ENCODE results near the gene SLC26A9. TPM values are rescaled to one million over a fixed set of nuclear protein-coding genes. Genes with fewer than 3 reads are reported as not detected.

SLC26A9 gene
- total RNA-seq, 1 donor: not detected

- no peak for DNase-seq (ENCODE audit: low read depth)
- TF ChIP-seq, protein P1, sequence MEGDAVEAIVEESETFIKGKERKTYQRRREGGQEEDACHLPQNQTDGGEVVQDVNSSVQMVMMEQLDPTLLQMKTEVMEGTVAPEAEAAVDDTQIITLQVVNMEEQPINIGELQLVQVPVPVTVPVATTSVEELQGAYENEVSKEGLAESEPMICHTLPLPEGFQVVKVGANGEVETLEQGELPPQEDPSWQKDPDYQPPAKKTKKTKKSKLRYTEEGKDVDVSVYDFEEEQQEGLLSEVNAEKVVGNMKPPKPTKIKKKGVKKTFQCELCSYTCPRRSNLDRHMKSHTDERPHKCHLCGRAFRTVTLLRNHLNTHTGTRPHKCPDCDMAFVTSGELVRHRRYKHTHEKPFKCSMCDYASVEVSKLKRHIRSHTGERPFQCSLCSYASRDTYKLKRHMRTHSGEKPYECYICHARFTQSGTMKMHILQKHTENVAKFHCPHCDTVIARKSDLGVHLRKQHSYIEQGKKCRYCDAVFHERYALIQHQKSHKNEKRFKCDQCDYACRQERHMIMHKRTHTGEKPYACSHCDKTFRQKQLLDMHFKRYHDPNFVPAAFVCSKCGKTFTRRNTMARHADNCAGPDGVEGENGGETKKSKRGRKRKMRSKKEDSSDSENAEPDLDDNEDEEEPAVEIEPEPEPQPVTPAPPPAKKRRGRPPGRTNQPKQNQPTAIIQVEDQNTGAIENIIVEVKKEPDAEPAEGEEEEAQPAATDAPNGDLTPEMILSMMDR (IDR thresholded peaks at IDR 0.05; ENCODE audit: insufficient read depth, low read depth, low read length): no peak
- H3K4me3 ChIP-seq (ENCODE audit: low read depth, low read length): no peak overlapping the region
These were observed 16.5 kb upstream of the SLC26A9 start for GRCh38 chr1:205959789-205960188.

GRCh38 chr1:205955499-205955898 is 12.2 kb upstream of the SLC26A9 start:
- DNase-seq (ENCODE audit: low read depth): no peak
- TF ChIP-seq, protein P1 (IDR thresholded peaks at IDR 0.05; ENCODE audit: insufficient read depth, low read depth, low read length): no peak
- H3K4me3 ChIP-seq (ENCODE audit: low read depth, low read length): no peak overlapping the region

DNA sequence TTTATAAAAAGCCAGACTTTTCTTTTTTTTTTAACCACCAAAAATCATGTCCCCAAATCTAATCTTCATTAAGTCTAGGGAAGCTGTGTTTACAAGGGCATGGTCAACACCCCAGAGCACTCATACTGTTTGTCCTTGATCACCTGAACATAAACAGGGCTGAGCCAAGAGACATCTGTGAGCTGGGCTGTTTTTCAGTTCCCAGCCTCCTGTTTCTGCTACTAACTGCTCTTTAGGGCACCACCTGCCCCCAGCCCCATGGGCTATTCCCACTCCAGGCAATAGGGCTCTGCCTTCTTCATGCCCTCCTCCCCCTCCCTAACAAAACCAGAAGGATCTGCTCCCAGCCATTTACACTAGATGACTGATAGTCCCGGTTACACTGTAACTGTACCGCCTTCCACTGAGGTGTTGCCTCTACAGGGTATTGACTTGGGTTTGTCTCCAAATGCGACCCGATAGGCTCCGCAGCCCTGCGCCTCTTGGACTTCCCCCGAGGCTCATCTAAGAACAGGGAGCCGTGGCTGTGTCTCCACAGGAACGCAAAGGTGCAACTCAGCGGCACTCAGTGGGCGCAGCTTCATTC is 11.7 kb upstream of the SLC26A9 start:
- no peak overlapping the region for H3K4me3 ChIP-seq (ENCODE audit: low read depth, low read length)
- no peak for DNase-seq (ENCODE audit: low read depth)
- TF ChIP-seq, protein P1 (IDR thresholded peaks at IDR 0.05; ENCODE audit: insufficient read depth, low read depth, low read length): no peak

- DNase-seq (ENCODE audit: low read depth): no peak
- no peak overlapping the region for H3K4me3 ChIP-seq (ENCODE audit: low read depth, low read length)
- TF ChIP-seq, protein P1 (IDR thresholded peaks at IDR 0.05; ENCODE audit: insufficient read depth, low read depth, low read length): no peak
These were observed 8.5 kb upstream of the SLC26A9 start for GRCh38 chr1:205951746-205952145.

- DNase-seq (ENCODE audit: low read depth): no peak
- H3K4me3 ChIP-seq (ENCODE audit: low read depth, low read length): no peak overlapping the region
- TF ChIP-seq, protein P1 (IDR thresholded peaks at IDR 0.05; ENCODE audit: insufficient read depth, low read depth, low read length): no peak
These were observed 7.7 kb upstream of the SLC26A9 start for GRCh38 chr1:205950826-205951549.

GRCh38 chr1:205950280-205950679 is 7.0 kb upstream of the SLC26A9 start:
- no peak for DNase-seq (ENCODE audit: low read depth)
- TF ChIP-seq, protein P1 (IDR thresholded peaks at IDR 0.05; ENCODE audit: insufficient read depth, low read depth, low read length): no peak
- no peak overlapping the region for H3K4me3 ChIP-seq (ENCODE audit: low read depth, low read length)
